DOHH2 (cell line): ENCODE data around the gene RAET1E.

Source experiments
- H3F3A ChIP-seq: fragments of 200-600 bp; sonication (generic), shearing (Covaris generic); 2 replicates; pipeline ENCODE4 v1.6.0; 2016; ENCODE audit warnings: antibody characterized with exemption, mild to moderate bottlenecking; ENCODE audit not compliant: control insufficient read depth, insufficient read depth
- H3K27ac ChIP-seq: fragments of 200-600 bp; sonication (generic); 2 replicates; pipeline ENCODE4 v1.5.1; 2014; ENCODE audit warnings: low read depth, mild to moderate bottlenecking, low read length, moderate library complexity
- H3K27me3 ChIP-seq: fragments of 200-600 bp; sonication (generic); 2 replicates; pipeline ENCODE4 v1.6.1; 2014; ENCODE audit warnings: mild to moderate bottlenecking, low read length, mixed read lengths; ENCODE audit not compliant: control insufficient read depth
- H3K36me3 ChIP-seq: fragments of 200-600 bp; sonication (generic); 2 replicates; pipeline ENCODE4 v1.6.1; 2014; ENCODE audit warnings: mild to moderate bottlenecking, low read length, moderate library complexity, mixed read lengths; ENCODE audit not compliant: control insufficient read depth
- H3K4me1 ChIP-seq: fragments of 200-600 bp; sonication (generic); 2 replicates; pipeline ENCODE4 v1.6.1; 2014; ENCODE audit warnings: mild to moderate bottlenecking, low read length, mixed read lengths; ENCODE audit not compliant: control insufficient read depth
- H3K4me2 ChIP-seq: fragments of 200-600 bp; sonication (generic); 2 replicates; pipeline ENCODE4 v1.6.0; 2014; ENCODE audit warnings: mild to moderate bottlenecking, low read length, moderate library complexity
- H3K4me3 ChIP-seq: fragments of 200-600 bp; sonication (generic); 2 replicates; pipeline ENCODE4 v1.5.1; 2014; ENCODE audit warnings: mild to moderate bottlenecking, low read length, mixed read lengths
- H3K79me2 ChIP-seq: fragments of 200-600 bp; sonication (generic); 2 replicates; pipeline ENCODE4 v1.6.1; 2014; ENCODE audit warnings: mild to moderate bottlenecking, low read length, mixed read lengths; ENCODE audit not compliant: control insufficient read depth
- H3K9me2 ChIP-seq: fragments of 200-600 bp; sonication (generic); replicated peaks from 2 replicates; pipeline ENCODE4 v1.6.1; 2014; ENCODE audit warnings: mild to moderate bottlenecking, low read length, mixed read lengths; ENCODE audit not compliant: control insufficient read depth
- H3K9me3 ChIP-seq: fragments of 200-600 bp; sonication (generic); 2 replicates; pipeline ENCODE4 v1.6.1; 2014; ENCODE audit warnings: antibody characterized with exemption, low read length, mixed read lengths; ENCODE audit not compliant: control insufficient read depth, insufficient read depth
- H4K20me1 ChIP-seq: fragments of 200-600 bp; sonication (generic); 2 replicates; pipeline ENCODE4 v1.6.0; 2014; ENCODE audit warnings: low read depth, mild to moderate bottlenecking, antibody characterized with exemption, low read length, moderate library complexity; ENCODE audit not compliant: control insufficient read depth, insufficient read depth
- CTCF ChIP-seq: fragments of 200-600 bp; sonication (generic); IDR thresholded peaks from one replicate; pipeline ENCODE4 v1.5.1; 2014; ENCODE audit warnings: antibody characterized with exemption, mild to moderate bottlenecking, low read depth, low read length; ENCODE audit not compliant: poor library complexity, severe bottlenecking
- EZH2phosphoT487 ChIP-seq: fragments of 200-600 bp; sonication (generic); IDR thresholded peaks from 2 replicates; pipeline ENCODE4 v1.6.1; 2017; ENCODE audit warnings: borderline replicate concordance, mild to moderate bottlenecking, antibody characterized with exemption, low read length, moderate library complexity, mixed read lengths

Gene RAET1E

DNA sequence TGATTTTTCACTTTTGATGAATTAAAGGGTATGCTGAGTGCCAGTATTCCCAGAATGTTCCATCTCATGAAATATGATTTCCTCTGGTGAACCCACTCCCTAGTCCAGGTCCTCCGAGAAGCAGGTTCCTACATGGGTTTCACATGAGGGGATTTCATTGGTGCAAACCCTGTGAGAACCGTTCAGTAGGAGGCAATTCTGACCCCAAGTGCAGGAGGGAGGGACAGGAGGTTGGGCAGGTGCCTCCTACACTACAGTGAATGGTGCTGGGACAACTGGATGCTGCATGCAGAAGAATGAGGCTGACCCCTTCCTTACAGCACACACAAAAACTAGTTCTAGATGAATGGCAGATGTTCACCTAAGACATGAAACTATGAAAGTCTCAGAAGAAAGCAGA lies 38.8 kb upstream of the RAET1E start:
- TF ChIP-seq EZH2phosphoT487: no peak
- TF ChIP-seq CTCF: no peak
- no peaks in the 10 kb centered on the region for H3F3A ChIP-seq
- no peak overlapping the region for H3K4me2 ChIP-seq
- H3K4me3 ChIP-seq: no peak overlapping the region
- no peaks in the 10 kb centered on the region for H3K9me2 ChIP-seq
- no peak overlapping the region for H3K27ac ChIP-seq
- peaks cover 68% of the 10 kb centered on the region for H3K27me3 ChIP-seq
- H3K36me3 ChIP-seq: no peaks in the 10 kb centered on the region
- no peaks in the 10 kb centered on the region for H4K20me1 ChIP-seq
- no peaks in the 10 kb centered on the region for H3K79me2 ChIP-seq
- H3K4me1 ChIP-seq: peaks cover 16% of the 10 kb centered on the region
- H3K9me3 ChIP-seq: no peaks in the 10 kb centered on the region

DNA sequence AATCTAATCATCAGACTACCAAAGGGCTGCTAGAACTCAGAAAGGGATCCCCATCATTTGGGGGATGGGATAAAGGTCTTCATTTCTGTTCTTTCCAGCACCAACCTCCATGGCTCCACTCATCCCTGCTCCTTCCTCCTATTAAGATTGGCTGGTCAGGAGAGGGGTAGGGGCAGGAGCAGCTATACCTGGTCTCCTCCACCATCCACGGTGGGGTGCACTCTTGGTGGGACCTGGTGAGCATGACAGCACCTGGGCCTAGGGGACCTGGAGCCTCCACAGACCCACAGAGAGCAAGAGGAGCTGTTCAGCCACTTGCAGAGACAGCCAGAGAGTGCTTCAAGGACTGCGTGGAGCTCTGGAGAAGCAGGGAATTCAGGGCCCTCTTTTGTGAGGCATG lies 37.8 kb upstream of the RAET1E start:
- H3K9me2 ChIP-seq: no peaks in the 10 kb centered on the region
- H3K36me3 ChIP-seq: no peaks in the 10 kb centered on the region
- no peaks in the 10 kb centered on the region for H3F3A ChIP-seq
- no peak overlapping the region for H3K4me3 ChIP-seq
- TF ChIP-seq CTCF (no peak), EZH2phosphoT487 (no peak)
- H3K27me3 ChIP-seq: peaks cover 73% of the 10 kb centered on the region
- H3K27ac ChIP-seq: no peak overlapping the region
- H4K20me1 ChIP-seq: no peaks in the 10 kb centered on the region
- H3K4me2 ChIP-seq: no peak overlapping the region
- H3K4me1 ChIP-seq: peaks cover 16% of the 10 kb centered on the region
- no peaks in the 10 kb centered on the region for H3K79me2 ChIP-seq
- H3K9me3 ChIP-seq: no peaks in the 10 kb centered on the region

DNA sequence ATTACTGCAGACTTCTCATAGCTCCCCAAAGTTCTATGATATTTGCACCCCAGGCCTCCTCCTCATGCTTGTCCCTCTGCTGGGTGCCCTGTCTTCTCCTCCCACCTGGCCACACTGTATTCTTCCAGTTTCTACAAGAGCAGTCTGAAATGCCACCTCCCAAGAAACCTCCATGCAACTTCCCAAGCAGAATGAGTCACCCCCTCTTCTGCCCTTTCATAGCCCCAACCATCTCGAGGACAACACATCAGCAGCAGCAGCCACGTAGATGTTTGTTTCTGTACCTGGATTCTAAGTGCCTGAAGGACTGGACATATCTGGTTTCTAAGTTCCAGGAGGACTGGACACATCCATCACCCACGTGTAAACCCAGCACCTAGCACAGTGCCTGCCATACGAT lies 37.3 kb upstream of the RAET1E start:
- H3K27me3 ChIP-seq: peaks cover 69% of the 10 kb centered on the region
- H3K9me2 ChIP-seq: no peaks in the 10 kb centered on the region
- H4K20me1 ChIP-seq: no peaks in the 10 kb centered on the region
- no peak overlapping the region for H3K4me3 ChIP-seq
- no peaks in the 10 kb centered on the region for H3K9me3 ChIP-seq
- TF ChIP-seq EZH2phosphoT487 (no peak), CTCF (no peak)
- H3K27ac ChIP-seq: no peak overlapping the region
- no peaks in the 10 kb centered on the region for H3F3A ChIP-seq
- H3K79me2 ChIP-seq: no peaks in the 10 kb centered on the region
- no peaks in the 10 kb centered on the region for H3K36me3 ChIP-seq
- peaks cover 16% of the 10 kb centered on the region for H3K4me1 ChIP-seq
- no peak overlapping the region for H3K4me2 ChIP-seq
